Measurements from ENCODE around the gene SLC39A11.

Gene SLC39A11

GRCh38 chr17:72754513-72754912 is 338.0 kb downstream of the SLC39A11 start:
- Mint-ChIP-seq H3K9me3 (peaks cover 3% of the 10 kb centered on the region), H3K27me3 (ENCODE audit: low read depth) (no peaks in the 10 kb centered on the region), H3K36me3 (ENCODE audit: low read depth) (no peaks in the 10 kb centered on the region), H3K4me1 (no peaks in the 10 kb centered on the region), H3K27ac (no peak overlapping the region), H3K4me3 (no peak overlapping the region)
- TF ChIP-seq CTCF (IDR thresholded peaks at IDR 0.05; ENCODE audit: unreplicated experiment in 3 of 3), result no peak

GRCh38 chr17:72751746-72752145 is 340.7 kb downstream of the SLC39A11 start:
- Mint-ChIP-seq H3K27me3 (ENCODE audit: low read depth) (no peaks in the 10 kb centered on the region), H3K9me3 (peaks cover 3% of the 10 kb centered on the region), H3K27ac (no peak overlapping the region), H3K36me3 (ENCODE audit: low read depth) (no peaks in the 10 kb centered on the region), H3K4me1 (peaks cover 5% of the 10 kb centered on the region), H3K4me3 (no peak overlapping the region)
- TF ChIP-seq CTCF (IDR thresholded peaks at IDR 0.05; ENCODE audit: unreplicated experiment in 3 of 3), result no peak

DNA sequence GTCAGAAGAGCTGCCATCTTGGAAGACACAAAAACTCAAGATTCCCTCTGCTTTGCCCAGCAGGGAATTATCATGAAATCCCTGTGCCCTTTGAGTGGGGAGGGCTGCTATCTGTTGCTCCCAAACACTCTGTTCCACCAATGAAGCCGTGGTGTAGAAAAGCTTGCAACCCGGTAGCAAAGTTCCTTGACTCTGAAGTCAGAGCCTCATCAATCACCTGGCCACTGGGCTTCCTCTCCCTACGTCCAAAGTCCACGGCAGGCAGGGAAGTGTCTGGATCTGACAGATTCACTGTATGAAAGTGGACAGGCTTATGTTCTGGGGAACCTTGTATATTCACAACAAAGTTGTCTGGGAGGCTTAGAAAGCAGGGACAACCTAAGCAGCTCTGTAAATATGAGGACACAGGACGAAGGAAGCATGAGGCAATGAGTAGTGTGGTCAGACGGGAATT is 343.3 kb downstream of the SLC39A11 start:
- Mint-ChIP-seq H3K4me3 (no peak overlapping the region), H3K27me3 (ENCODE audit: low read depth) (no peaks in the 10 kb centered on the region), H3K9me3 (no peaks in the 10 kb centered on the region), H3K36me3 (ENCODE audit: low read depth) (no peaks in the 10 kb centered on the region), H3K4me1 (peaks cover 13% of the 10 kb centered on the region), H3K27ac (peak overlapping the region; percentile 29 to 60 (median 55))
- no peak for TF ChIP-seq CTCF (IDR thresholded peaks at IDR 0.05; ENCODE audit: unreplicated experiment in 3 of 3)

GRCh38 chr17:72747501-72747900 is 345.0 kb downstream of the SLC39A11 start:
- Mint-ChIP-seq H3K4me3 (no peak overlapping the region), H3K27ac (no peak overlapping the region), H3K27me3 (ENCODE audit: low read depth) (no peaks in the 10 kb centered on the region), H3K4me1 (peaks cover 13% of the 10 kb centered on the region), H3K9me3 (no peaks in the 10 kb centered on the region), H3K36me3 (ENCODE audit: low read depth) (no peaks in the 10 kb centered on the region)
- no peak for TF ChIP-seq CTCF (IDR thresholded peaks at IDR 0.05; ENCODE audit: unreplicated experiment in 3 of 3)

DNA sequence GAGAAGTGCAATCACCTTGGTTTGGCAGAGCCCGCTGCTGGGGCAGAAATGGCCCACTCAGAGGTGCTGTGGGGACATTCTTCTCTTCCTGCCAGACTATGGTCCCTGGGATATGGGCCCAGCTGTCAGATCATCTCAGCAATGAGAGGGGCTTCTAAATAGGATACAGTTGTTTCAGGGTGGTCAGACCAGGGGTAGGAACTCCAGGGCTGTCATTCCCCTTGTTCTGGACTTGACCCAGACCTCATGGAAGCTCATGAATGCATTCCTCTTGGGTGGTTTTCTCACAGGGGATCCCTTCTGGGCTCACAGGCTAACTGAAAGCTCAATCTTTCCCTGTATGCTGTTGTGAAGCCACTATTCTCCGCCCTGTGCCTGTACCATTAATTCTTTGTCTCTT is 347.2 kb downstream of the SLC39A11 start:
- TF ChIP-seq CTCF (IDR thresholded peaks at IDR 0.05; ENCODE audit: unreplicated experiment in 3 of 3), result no peak
- Mint-ChIP-seq H3K27ac (no peak overlapping the region), H3K36me3 (ENCODE audit: low read depth) (no peaks in the 10 kb centered on the region), H3K4me3 (no peak overlapping the region), H3K4me1 (peaks cover 13% of the 10 kb centered on the region), H3K27me3 (ENCODE audit: low read depth) (no peaks in the 10 kb centered on the region), H3K9me3 (no peaks in the 10 kb centered on the region)

- Mint-ChIP-seq H3K27me3 (ENCODE audit: low read depth) (no peaks in the 10 kb centered on the region), H3K36me3 (ENCODE audit: low read depth) (no peaks in the 10 kb centered on the region), H3K9me3 (no peaks in the 10 kb centered on the region), H3K4me1 (peaks cover 13% of the 10 kb centered on the region), H3K4me3 (no peak overlapping the region), H3K27ac (no peak overlapping the region)
- TF ChIP-seq CTCF (IDR thresholded peaks at IDR 0.05; ENCODE audit: unreplicated experiment in 3 of 3), result no peak
Observed at GRCh38 chr17:72743037-72743467, 349.4 kb downstream of the SLC39A11 start.
